ENCODE measurements around the gene CDX4.
"Not testable (repeated sequence)": the region's sequence is repeated elsewhere in the genome, so short reads cannot be mapped to it uniquely, and the experiment has no call there.

The CDX4 gene

DNA sequence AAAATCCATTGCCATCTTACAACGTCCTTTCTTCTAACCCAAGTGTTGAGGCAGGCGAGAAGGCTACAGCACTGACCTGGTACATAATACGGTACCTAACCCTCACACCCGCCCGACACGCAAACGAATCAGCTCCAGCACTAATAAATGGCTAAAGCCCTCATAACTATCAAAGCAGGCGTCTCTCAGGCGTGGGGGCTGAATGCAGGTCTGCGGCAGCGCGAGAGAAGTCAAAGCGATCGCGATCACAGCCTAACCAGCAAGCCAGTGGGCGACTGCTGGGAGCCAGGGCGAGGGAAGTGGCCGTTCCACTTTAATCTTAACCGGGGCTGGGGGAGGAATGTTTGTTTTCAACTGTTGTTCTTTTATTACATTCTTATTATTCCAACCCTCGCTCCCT, 1.5 kb downstream of the CDX4 start:
- in situ Hi-C loops (cut with MboI; ENCODE audit: low pct_unique_long_range_greater_than_20kb, low sequenced_read_pairs, unreplicated experiment), result no loop called here
- DNase-seq (ENCODE audit: low spot score), result no peak
- TF ChIP-seq, protein P1, sequence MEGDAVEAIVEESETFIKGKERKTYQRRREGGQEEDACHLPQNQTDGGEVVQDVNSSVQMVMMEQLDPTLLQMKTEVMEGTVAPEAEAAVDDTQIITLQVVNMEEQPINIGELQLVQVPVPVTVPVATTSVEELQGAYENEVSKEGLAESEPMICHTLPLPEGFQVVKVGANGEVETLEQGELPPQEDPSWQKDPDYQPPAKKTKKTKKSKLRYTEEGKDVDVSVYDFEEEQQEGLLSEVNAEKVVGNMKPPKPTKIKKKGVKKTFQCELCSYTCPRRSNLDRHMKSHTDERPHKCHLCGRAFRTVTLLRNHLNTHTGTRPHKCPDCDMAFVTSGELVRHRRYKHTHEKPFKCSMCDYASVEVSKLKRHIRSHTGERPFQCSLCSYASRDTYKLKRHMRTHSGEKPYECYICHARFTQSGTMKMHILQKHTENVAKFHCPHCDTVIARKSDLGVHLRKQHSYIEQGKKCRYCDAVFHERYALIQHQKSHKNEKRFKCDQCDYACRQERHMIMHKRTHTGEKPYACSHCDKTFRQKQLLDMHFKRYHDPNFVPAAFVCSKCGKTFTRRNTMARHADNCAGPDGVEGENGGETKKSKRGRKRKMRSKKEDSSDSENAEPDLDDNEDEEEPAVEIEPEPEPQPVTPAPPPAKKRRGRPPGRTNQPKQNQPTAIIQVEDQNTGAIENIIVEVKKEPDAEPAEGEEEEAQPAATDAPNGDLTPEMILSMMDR (IDR thresholded peaks at IDR 0.05; ENCODE audit: extremely low read depth, insufficient read depth, missing control alignments), result no peak

DNA sequence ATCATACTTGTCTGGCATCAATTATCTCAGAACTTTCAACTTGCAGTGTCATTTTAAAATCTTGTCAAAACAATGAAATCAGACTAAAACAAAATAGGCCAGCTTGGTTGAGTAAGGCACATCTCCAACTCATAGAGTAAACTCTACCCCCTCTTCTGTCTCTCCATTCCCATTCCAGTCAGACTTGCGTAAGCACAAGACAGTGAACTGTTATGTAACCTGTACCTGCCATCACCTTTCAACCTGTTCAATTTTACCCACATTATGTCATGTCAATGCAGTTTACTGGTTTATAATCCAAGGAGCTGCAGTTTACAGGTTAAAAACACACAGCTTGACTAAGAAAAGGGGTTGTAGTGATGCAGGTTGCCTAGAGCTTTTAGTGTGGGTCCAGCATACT, 8.3 kb downstream of the CDX4 start:
- in situ Hi-C loops (cut with MboI; ENCODE audit: low pct_unique_long_range_greater_than_20kb, low sequenced_read_pairs, unreplicated experiment), result no loop called here
- TF ChIP-seq, protein P1 (IDR thresholded peaks at IDR 0.05; ENCODE audit: extremely low read depth, insufficient read depth, missing control alignments), result no peak
- no peak for DNase-seq (ENCODE audit: low spot score)

DNA sequence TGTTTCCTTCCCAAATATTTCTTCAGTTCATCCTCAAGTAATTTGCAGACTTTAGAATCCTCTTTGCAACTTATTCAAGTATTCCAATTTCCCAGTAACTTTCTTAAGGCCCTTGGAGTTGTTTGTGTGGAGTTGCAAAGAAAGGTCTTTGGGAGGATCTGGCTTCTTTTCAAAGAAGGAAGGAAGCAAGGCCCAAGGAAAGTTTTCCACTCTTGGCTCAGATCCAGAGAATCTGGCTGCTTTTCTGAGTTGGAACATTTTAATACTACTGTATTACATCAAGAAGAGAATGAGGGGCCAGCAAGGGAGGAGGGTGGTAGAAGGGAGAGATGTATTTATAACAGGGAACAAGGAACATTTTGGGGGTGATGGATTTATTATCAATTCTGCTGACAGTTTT, 10.5 kb downstream of the CDX4 start:
- in situ Hi-C loops (cut with MboI; ENCODE audit: low pct_unique_long_range_greater_than_20kb, low sequenced_read_pairs, unreplicated experiment), result no loop called here
- TF ChIP-seq, protein P1 (IDR thresholded peaks at IDR 0.05; ENCODE audit: extremely low read depth, insufficient read depth, missing control alignments), result no peak
- DNase-seq (ENCODE audit: low spot score), result no peak

DNA sequence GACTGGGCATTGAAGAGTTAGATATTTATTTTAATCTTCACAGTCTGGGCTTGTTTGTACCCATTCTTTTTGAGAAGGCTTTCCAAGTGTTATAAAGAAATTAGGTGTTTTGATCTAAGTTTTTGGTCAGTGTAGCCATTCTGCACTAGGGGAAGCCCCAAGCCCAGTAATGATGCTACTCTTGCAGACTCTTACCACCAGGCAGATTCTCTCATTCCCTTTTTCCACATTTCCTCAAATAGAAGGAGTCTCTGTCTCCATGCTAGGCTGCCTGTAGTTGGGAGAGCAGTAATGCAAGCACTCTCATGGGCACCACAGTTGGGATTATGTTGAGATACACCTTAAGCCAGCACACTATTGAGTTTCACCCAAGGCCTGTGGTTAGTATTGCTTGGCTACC, 21.5 kb downstream of the CDX4 start:
- in situ Hi-C loops (cut with MboI; ENCODE audit: low pct_unique_long_range_greater_than_20kb, low sequenced_read_pairs, unreplicated experiment), result no loop called here
- no peak for DNase-seq (ENCODE audit: low spot score)
- TF ChIP-seq, protein P1 (IDR thresholded peaks at IDR 0.05; ENCODE audit: extremely low read depth, insufficient read depth, missing control alignments), result no peak

DNA sequence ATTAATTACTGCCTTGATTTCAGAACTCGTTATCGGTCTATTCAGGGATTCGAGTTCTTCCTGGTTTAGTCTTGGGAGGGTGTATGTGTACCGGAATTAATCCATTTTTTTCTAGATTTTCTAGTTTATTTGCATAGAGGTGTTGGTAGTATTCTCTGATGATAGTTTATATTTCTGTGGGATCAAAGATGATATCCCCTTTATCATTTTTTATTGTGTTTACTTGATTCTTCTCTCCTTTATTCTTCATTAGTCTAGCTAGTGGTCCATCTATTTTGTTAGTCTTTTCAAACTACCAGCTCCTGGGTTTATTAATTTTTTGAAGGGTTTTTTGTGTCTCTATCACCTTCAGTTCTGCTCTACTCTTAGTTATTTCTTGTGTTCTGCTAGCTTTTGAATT, 32.1 kb downstream of the CDX4 start:
- TF ChIP-seq, protein P1 (IDR thresholded peaks at IDR 0.05; ENCODE audit: extremely low read depth, insufficient read depth, missing control alignments), result no peak
- no peak for DNase-seq (ENCODE audit: low spot score)
- in situ Hi-C loops (cut with MboI; ENCODE audit: low pct_unique_long_range_greater_than_20kb, low sequenced_read_pairs, unreplicated experiment), result no loop called here

DNA sequence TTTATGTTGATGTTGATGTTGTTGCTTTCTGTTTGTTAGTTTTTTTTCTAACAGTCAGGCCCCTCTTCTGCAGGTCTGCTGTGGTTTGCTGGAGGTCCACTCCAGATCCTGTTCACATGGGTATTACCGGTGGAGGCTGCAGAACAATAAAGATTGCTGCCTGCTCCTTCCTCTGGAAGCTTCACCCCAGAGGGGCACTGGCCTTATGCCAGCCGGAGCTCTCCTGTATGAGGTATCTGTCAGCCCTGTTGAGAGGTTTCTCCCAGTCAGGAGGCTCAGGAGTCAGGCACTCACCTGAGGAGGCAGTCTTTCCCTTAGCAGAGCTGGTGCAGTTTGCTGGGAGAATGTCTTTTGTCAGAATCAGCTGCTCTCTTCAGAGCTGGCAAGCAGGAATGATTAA, 34.7 kb downstream of the CDX4 start:
- in situ Hi-C loops (cut with MboI; ENCODE audit: low pct_unique_long_range_greater_than_20kb, low sequenced_read_pairs, unreplicated experiment), result no loop called here
- TF ChIP-seq, protein P1 (IDR thresholded peaks at IDR 0.05; ENCODE audit: extremely low read depth, insufficient read depth, missing control alignments), result no peak
- no peak for DNase-seq (ENCODE audit: low spot score)

DNA sequence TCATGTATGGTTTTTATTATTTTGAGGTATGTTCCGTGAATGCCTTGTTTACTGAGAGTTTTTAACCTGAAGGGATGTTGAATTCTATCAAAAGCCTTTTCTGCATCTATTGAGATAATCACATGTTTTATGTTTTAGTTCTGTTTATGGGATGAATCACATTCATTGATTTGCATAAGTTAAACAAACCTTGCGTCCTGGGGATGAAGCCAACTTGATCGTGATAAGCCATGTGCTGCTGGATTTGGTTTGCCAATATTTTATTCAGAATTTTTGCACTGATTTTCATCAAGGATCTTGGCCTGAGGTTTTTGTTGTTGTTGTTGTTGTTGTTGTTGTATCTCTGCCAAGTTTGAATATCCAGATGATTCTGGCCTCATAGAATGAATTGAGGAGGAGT, 43.8 kb downstream of the CDX4 start:
- TF ChIP-seq, protein P1 (IDR thresholded peaks at IDR 0.05; ENCODE audit: extremely low read depth, insufficient read depth, missing control alignments), result no peak
- in situ Hi-C loops (cut with MboI; ENCODE audit: low pct_unique_long_range_greater_than_20kb, low sequenced_read_pairs, unreplicated experiment), result no loop called here
- no peak for DNase-seq (ENCODE audit: low spot score)

DNA sequence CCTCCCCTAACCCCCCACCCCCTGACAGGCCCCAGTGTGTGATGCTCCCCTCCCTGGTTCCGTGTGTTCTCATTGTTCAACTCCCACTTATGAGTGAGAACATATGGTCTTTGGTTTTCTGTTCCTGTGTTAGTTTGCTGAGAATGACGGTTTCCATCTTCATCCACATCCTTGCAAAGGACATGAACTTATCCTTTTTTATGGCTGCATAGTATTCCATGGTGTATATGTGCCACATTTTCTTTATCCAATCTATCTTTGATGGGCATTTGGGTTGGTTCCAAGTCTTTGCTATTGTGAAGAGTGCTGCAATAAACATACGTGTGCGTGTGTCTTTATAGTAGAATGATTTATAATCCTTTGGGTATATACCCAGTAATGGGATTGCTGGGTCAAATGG, 45.3 kb downstream of the CDX4 start:
- in situ Hi-C loops (cut with MboI; ENCODE audit: low pct_unique_long_range_greater_than_20kb, low sequenced_read_pairs, unreplicated experiment); DNase-seq (ENCODE audit: low spot score): not testable (repeated sequence)

Measured in GM13977 (cell line).